NCI-H2081 (cell line): ENCODE results near the gene C3orf49.

Experiments used
- DNase-seq, 2 experiments: peaks; one replicate each; lab custom pipeline; 2025; lab: John Stamatoyannopoulos, UW

The C3orf49 gene

DNA sequence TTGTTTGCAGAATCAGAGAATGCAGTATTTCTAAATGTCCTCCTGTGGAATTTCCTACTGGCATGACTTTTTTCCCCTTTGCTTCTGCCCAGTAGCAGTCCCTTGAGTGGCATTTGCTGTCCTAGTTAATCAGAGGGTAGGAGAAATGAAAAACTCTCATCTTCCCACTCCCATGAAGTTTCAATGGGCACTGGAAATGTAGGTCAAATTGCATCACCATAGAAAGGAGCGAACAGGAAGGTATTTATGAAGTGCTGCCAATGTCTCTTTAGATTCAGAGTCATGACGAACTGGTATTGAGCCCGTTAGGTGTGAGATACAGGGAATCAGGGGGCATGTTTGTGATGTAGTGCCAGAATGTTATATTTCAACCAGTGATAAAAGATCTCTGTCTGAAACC lies 67.8 kb downstream of the C3orf49 start:
- no peak for DNase-seq

DNA sequence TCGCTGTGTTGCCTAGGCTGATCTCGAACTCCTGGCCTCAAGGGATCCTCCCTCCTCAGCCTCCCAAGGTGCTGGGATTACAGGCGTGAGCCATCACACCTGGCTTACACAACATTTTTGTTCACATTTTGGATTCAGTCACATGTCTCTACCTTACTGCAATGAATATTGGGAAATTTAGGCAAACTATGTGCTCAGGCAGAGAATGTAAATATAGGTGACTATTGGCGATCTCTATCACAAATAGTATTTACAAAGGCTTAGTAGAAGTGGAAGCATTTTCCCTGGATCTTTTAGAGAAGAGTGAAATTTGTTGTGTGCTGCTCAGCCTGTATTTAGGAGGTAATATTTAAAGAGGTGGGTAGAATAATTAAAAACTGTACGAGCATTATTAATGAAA lies 72.4 kb downstream of the C3orf49 start:
- DNase-seq = no peak

DNA sequence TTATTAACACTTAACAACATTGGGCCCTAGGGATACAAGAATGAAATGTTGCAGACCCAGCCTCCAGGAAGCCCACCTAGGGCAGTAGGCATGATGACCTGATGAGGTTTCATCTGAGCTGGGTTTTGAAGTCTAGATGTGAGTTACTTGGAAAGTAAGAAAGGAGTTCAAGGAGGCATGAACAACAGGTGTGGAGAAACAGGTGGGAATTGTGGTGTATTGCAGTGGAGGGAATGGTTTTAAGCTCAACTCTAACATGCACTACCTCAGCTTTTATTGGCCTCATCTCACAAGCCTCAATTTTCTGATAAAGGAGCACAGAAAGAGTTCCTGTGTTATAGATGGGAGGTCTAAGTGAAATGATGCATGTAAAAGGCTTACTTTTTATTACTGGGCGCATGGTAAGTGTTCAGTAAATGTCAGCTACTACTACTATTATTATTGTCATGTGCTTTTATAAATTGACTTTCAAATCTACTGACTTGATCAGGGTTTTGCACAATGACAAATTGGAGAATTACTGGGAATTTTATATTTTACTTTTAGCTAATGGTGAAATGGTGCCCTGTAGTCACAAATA lies 73.8 kb downstream of the C3orf49 start:
- no peak for DNase-seq

DNA sequence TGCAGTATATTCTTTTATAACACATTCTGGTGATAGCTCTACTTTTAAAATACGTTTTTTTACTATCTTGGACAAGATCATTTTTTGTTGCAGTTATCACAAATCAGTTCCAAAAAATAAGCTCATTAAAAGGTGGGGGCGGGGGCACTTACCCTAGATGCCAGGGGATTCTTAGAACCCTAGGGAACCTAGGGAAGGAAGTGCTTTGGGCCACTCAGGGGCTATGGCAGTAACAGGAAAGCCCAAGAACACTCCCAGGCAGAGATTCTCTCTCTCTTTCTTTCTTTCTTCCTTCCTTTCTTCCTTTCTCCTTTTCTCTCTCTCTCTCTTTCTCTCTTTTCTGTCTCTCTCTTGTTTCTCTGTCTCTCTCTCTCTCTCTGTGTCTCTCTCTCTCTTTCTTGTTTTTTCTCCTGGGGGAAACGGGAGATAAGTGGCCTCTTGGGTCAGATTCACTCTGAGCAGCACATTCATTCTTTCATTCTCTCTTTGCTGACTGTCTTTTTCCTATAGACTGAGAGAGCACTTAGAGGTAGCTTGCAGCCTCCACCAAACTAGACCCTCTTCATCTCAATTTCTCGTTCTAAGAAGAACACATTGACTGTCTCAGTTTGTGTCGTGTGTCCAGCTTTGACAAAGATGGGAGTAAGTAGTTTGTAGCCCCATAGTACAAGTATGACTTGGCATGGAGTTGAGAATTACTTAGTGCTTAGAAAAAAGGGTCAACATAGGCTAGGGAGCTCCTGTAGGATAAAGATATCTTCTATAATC lies 76.5 kb downstream of the C3orf49 start:
- no peak for DNase-seq

DNA sequence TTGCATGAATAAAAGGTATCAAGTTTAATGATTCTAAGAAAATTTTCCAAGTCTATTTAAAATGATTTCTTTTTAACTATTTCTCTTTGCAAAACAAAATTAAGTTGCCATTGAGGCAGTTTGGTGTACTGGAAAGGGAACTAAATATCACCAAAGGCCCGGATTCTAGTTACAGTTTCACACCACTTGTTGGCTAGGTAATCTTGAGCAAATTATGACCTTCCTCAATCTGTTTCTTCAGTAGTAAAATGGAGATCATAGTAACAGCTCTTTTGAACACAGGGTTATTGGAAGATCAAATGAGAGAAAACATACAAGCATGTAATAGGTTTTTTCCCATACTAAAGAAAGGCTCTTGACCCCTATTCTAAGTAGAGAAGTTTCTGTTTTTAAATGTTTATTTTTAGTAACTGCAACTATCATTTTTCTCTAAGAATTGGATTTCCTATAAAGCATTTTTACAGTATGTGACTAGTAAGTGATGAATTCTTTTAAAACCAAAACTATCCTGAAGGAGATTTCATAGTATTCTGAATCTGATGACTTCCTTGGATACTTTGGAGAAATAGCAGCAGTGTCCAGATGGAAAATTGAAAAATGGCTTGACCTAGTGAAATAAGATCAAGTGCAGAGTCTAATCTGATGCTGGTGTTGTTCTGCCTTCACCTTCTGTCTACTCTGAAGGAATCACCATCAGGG lies 77.4 kb downstream of the C3orf49 start:
- no peak for DNase-seq
